ENCODE measurements around the gene P3R3URF.

The P3R3URF gene

DNA sequence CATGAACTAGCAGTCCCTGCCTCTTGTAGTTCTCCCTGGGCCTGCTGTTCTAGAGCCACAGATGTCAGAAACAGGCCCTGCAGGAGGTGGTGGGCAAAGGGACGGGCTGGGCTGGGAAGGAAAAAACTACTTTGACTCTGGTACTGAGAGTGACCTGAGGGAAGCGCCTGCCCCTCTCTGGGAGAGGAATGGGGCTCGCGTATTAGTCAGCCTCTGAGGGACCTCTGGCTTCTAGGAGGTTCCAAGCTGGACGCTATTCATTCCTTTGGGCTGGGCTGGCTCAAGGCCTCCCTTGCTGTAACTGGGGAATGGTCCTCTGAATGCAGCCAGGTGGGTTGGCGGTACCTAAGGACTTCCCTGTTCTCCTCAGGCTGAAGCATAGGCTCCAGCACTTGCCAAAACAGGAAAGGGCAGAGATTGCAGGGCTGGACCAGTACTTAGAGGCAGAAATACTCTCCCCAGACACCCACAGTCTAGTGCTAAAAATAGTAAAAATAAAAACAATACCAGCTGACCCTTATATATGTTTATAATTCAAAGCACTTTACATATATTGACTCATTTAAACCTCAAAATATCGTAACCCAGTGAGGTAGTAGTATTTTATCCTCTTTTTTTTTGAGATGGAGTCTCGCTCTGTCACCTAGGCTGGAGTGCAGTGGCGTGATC, 14.9 kb upstream of the P3R3URF start:
- no peaks in the 10 kb centered on the region for H3K27me3 ChIP-seq (ENCODE audit: insufficient read depth, poor library complexity, severe bottlenecking)
- no peak for TF ChIP-seq GABPA (IDR thresholded peaks at IDR 0.05; ENCODE audit: low read depth)
- no peak for TF ChIP-seq SPI1 (IDR thresholded peaks at IDR 0.05; ENCODE audit: borderline replicate concordance, low read depth)
- TF ChIP-seq, protein P1, sequence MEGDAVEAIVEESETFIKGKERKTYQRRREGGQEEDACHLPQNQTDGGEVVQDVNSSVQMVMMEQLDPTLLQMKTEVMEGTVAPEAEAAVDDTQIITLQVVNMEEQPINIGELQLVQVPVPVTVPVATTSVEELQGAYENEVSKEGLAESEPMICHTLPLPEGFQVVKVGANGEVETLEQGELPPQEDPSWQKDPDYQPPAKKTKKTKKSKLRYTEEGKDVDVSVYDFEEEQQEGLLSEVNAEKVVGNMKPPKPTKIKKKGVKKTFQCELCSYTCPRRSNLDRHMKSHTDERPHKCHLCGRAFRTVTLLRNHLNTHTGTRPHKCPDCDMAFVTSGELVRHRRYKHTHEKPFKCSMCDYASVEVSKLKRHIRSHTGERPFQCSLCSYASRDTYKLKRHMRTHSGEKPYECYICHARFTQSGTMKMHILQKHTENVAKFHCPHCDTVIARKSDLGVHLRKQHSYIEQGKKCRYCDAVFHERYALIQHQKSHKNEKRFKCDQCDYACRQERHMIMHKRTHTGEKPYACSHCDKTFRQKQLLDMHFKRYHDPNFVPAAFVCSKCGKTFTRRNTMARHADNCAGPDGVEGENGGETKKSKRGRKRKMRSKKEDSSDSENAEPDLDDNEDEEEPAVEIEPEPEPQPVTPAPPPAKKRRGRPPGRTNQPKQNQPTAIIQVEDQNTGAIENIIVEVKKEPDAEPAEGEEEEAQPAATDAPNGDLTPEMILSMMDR (IDR thresholded peaks at IDR 0.05; ENCODE audit: insufficient read depth, low read length), result no peak
- TF ChIP-seq, protein P2, sequence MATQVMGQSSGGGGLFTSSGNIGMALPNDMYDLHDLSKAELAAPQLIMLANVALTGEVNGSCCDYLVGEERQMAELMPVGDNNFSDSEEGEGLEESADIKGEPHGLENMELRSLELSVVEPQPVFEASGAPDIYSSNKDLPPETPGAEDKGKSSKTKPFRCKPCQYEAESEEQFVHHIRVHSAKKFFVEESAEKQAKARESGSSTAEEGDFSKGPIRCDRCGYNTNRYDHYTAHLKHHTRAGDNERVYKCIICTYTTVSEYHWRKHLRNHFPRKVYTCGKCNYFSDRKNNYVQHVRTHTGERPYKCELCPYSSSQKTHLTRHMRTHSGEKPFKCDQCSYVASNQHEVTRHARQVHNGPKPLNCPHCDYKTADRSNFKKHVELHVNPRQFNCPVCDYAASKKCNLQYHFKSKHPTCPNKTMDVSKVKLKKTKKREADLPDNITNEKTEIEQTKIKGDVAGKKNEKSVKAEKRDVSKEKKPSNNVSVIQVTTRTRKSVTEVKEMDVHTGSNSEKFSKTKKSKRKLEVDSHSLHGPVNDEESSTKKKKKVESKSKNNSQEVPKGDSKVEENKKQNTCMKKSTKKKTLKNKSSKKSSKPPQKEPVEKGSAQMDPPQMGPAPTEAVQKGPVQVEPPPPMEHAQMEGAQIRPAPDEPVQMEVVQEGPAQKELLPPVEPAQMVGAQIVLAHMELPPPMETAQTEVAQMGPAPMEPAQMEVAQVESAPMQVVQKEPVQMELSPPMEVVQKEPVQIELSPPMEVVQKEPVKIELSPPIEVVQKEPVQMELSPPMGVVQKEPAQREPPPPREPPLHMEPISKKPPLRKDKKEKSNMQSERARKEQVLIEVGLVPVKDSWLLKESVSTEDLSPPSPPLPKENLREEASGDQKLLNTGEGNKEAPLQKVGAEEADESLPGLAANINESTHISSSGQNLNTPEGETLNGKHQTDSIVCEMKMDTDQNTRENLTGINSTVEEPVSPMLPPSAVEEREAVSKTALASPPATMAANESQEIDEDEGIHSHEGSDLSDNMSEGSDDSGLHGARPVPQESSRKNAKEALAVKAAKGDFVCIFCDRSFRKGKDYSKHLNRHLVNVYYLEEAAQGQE (IDR thresholded peaks at IDR 0.05; ENCODE audit: insufficient replicate concordance, low read depth), result no peak
- TF ChIP-seq POLR2AphosphoS5 (IDR thresholded peaks at IDR 0.05; ENCODE audit: low read depth), result no peak
- H3K4me3 ChIP-seq (replicated peaks; ENCODE audit: insufficient read depth, low read length), result no peak overlapping the region
- DNase-seq (ENCODE audit: low read depth in 1 of 2, low spot score in 1 of 2), result no peak
- H3K27ac ChIP-seq (replicated peaks), result no peak overlapping the region

DNA sequence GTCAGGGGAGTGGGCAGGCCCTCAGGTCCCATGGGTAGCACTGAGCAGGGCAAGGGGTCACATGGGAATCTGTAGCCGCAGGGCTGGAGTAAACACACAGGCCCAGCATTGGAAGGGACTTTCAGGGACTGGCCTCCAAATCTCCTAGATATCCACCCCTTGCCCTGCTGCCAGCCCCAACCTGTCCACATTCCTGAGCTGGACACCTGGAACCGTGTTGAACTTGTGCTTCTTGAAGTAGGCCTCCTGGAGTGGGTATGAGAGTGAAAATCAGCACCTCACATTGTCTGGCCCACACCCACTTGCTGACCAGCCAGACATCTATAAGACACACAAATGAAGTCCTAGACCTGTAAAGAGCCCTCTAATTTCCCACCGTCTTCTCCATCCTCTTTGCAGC, 14.3 kb upstream of the P3R3URF start:
- TF ChIP-seq, protein P2 (IDR thresholded peaks at IDR 0.05; ENCODE audit: insufficient replicate concordance, low read depth), result no peak
- no peak for TF ChIP-seq POLR2AphosphoS5 (IDR thresholded peaks at IDR 0.05; ENCODE audit: low read depth)
- TF ChIP-seq SPI1 (IDR thresholded peaks at IDR 0.05; ENCODE audit: borderline replicate concordance, low read depth), result no peak
- no peak for TF ChIP-seq GABPA (IDR thresholded peaks at IDR 0.05; ENCODE audit: low read depth)
- TF ChIP-seq, protein P1 (IDR thresholded peaks at IDR 0.05; ENCODE audit: insufficient read depth, low read length), result no peak
- H3K27me3 ChIP-seq (ENCODE audit: insufficient read depth, poor library complexity, severe bottlenecking), result no peaks in the 10 kb centered on the region
- no peak overlapping the region for H3K27ac ChIP-seq (replicated peaks)
- DNase-seq (ENCODE audit: low read depth in 1 of 2, low spot score in 1 of 2), result no peak
- no peak overlapping the region for H3K4me3 ChIP-seq (replicated peaks; ENCODE audit: insufficient read depth, low read length)

DNA sequence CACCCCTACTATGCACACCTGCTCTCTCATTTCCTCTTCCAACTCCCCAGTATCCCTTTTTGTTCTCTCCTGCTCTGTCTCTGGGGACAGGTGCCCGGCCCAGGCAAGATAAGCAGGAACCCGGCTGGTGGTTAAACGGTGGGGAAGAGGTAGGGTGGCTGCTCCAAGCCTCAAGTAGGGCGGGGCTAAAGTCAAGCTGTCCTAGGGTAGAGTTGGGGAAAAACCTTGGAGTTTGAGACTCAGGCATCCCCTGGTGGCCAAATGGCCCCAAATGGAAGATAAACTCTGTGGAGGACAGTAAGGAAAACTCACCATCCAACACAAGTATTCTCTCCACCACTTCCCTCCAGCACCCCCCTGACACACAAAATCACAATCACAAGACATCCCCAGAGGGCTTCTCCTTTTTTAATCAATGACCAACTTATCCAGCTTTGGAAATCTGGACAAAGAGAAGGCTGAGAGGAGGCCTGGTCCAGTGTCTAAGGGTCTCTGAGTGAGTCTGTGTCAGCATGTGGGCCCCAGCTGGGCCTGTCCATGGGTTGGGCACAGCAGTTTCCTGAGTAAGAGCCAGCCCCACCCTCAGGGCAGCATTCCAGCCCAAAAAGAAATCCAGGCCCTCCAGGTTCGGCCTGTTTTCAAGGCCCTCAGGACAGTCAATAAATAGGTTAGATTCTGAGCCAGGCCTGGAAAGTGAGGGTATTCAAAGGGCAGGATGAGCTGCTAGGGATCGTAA, 12.2 kb upstream of the P3R3URF start:
- no peaks in the 10 kb centered on the region for H3K27me3 ChIP-seq (ENCODE audit: insufficient read depth, poor library complexity, severe bottlenecking)
- H3K27ac ChIP-seq (replicated peaks), result no peak overlapping the region
- no peak overlapping the region for H3K4me3 ChIP-seq (replicated peaks; ENCODE audit: insufficient read depth, low read length)
- TF ChIP-seq, protein P1 (IDR thresholded peaks at IDR 0.05; ENCODE audit: insufficient read depth, low read length), result no peak
- TF ChIP-seq GABPA (IDR thresholded peaks at IDR 0.05; ENCODE audit: low read depth) (no peak), POLR2AphosphoS5 (IDR thresholded peaks at IDR 0.05; ENCODE audit: low read depth) (no peak), SPI1 (IDR thresholded peaks at IDR 0.05; ENCODE audit: borderline replicate concordance, low read depth) (no peak)
- TF ChIP-seq, protein P2 (IDR thresholded peaks at IDR 0.05; ENCODE audit: insufficient replicate concordance, low read depth), result no peak
- DNase-seq (ENCODE audit: low read depth in 1 of 2, low spot score in 1 of 2), result no peak

All from HL-60 (cell line).